Stimulated activated CD8-positive, alpha-beta memory T cell treated with anti-CD3 and anti-CD28 coated beads, Interleukin-7, amount 100 ng/mL, for 48 hours (primary cell): Measurements from ENCODE around the gene SLU7.

ENCODE experiments used
- DNase-seq, 2 donors: peaks; one replicate each; pipeline ENCODE4 v3.0.0-alpha.2; 2020; ENCODE audit warnings: low read depth in 1 of 2; ENCODE audit errors: extremely low read depth in 1 of 2

Gene SLU7

GRCh38 chr5:160420331-160420610 is 1.4 kb upstream of the SLU7 start:
- no peak for DNase-seq

GRCh38 chr5:160419458-160420330 is 813 bp upstream of the SLU7 start:
- DNase-seq, result no peak

- DNase-seq, result peak; percentile 50 to 69
These were observed 19.2 kb downstream of the SLU7 start, which contains the start of gene FAM200C for GRCh38 chr5:160399402-160400353. Gene FAM200C, minus strand, starts transcription at chr5:160400054. Its CDS starts 4,564 bp downstream, at chr5:160395490.

GRCh38 chr5:160398806-160399205 is 20.1 kb downstream of the SLU7 start:
- no peak for DNase-seq

DNA sequence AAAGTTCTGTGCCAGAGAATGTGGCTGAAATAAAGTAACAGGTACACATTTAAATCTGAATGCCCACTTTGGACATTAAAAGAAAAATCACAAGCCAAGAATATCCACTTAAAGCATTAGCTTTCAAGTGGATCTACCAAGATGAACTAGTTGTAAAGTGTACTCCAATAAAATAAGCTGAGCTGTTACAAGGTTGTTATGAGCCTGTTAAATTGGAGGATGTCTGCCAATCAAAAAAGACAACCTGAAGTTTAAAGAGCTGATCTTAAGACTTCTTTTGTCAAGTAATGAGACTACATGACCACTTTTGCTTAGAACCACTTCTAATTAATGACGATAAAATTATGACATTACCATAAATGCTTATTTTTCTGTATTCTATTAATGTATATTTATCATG is 21.4 kb downstream of the SLU7 start:
- no peak for DNase-seq

DNA sequence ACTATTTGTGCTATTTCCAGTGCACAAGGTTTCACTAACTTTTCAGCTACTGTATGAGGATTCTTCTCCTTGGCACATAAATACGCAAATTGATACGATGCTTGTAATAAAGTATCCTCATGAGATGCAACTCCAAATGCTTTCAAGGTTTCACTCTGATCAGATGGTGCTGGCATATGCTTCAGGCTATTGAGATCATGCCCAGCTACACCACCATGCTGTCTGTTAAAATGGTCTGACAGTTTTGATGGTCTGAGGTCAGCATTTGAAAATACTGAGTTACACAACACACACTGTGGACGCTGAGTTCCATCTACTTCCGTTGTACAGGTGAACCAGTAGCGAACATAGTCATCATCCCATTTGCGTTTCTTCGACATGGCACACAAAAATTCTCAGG is 23.8 kb downstream of the SLU7 start:
- no peak for DNase-seq

GRCh38 chr5:160390787-160391696 is 27.8 kb downstream of the SLU7 start:
- DNase-seq, result no peak

DNA sequence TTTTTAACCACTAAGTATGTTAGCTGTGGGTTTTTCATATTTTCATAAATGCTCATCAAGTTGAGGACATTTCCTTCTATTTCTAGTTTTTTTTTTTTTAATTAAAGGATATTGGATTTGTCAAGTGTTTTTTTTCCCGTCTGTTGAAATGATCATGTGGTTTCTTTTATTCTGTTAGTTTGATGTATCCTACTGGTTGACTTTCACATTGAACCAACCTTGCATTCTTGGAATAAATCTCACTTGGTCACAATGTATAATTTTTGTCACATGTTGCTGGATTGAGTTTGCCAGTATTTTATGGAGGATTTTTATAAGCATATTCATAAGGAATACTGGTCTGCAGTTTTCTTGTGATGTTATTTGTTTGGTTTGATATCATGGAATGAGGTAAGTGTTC is 31.4 kb downstream of the SLU7 start:
- DNase-seq, result no peak

- no peak for DNase-seq
These were observed 33.4 kb downstream of the SLU7 start for GRCh38 chr5:160385496-160385895.

DNA sequence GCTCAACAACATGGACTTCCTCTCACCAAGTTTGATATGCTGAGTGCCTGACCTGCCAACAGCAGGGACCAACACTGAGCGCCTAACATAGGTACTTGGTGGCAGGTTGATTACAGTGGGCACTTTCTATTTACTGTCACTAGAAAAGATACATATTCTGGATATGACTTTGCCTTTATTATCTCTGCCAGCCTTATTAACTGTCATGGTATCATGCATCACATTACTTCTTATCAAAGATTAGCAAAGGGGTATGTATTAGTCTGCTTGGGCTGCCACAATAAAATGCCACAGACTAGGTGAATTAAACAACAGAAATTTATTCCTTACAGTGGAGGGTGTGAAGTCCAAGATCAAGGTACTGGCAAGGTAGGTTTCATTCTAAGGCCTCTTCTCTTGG is 34.2 kb downstream of the SLU7 start:
- no peak for DNase-seq

GRCh38 chr5:160382346-160382745 is 36.5 kb downstream of the SLU7 start:
- no peak for DNase-seq

DNA sequence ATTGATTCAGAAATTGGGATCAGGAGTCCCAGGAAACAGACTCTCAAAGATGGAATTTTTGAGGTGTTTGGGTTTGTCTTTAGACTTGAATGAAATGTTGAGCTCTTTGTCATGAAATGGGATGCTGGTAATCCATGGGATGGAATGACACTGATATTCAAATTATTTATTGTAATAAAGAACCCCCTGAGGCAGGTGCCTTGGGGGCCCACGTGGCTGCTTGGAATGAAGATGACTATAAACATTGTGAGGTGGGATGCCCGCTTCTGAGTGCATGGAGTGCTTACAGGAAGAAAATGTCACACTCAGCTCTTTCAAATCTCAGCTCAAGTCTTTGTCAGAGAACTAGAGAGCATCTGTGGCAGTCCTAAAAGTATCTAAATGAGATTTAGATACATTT is 38.8 kb downstream of the SLU7 start:
- no peak for DNase-seq

DNA sequence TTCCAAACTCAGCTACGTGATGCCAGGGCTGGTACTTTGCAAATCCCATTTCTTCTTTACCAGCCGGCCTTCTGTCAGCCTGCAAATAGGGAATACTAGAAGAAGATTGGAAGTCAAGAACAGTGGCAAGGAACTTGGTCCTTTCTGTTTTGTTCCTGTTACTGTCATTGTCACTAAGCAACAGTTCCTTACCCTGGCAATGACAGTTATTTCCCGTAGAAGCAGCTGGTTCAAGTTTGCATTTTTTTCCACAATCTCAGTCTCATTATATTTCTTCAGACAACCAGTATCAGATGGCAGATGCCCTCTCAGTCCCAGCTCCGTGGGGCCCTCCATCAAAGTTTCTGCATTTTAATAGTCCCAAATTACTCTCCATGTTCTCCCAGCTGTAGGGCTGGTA is 39.4 kb downstream of the SLU7 start:
- no peak for DNase-seq

- DNase-seq, result no peak
These were observed 40.6 kb downstream of the SLU7 start for GRCh38 chr5:160378330-160378729.

DNA sequence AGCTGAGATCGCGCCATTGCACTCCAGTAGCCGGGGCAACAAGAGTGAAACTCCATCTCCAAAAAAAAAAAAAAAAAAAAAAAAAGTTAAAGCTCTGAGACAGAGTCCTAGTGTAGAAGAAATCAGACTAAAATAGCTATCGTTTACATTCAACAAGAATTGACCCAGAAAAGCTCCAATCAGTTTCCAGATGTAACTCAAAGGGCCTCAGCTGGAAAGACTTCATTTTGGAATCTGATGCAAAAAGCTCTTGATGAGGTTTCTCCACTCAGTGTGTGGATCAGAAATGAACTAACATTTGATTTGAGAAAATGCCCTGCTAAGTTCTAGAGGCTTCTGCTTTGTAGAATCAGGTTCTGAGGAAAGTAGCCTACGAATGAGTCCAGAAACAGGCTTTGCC is 41.2 kb downstream of the SLU7 start:
- DNase-seq, result no peak

- no peak for DNase-seq
These were observed 42.5 kb downstream of the SLU7 start for GRCh38 chr5:160376416-160376815.

- DNase-seq, result no peak
These were observed 43.2 kb downstream of the SLU7 start for GRCh38 chr5:160375701-160376100.

GRCh38 chr5:160375166-160375565 is 43.7 kb downstream of the SLU7 start:
- DNase-seq, result no peak

DNA sequence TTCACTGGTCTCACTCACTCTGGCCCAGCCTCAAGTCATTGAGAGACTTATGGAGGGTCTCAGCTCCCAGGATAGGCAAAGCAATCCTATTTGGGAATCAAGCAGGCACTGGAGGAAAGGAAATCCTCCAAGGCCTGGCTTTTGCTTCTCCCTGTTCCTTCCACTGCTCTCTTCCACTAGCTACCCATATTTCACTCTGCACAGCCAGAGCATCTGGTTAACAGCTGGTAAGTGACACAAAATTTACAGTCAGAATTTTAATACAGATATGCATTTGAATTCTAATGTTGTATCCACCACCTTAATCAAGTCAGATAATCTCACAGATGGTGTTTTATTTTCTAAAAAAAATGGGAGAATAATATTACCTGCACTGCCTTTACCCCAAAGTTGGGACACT is 47.6 kb downstream of the SLU7 start:
- DNase-seq, result no peak

DNA sequence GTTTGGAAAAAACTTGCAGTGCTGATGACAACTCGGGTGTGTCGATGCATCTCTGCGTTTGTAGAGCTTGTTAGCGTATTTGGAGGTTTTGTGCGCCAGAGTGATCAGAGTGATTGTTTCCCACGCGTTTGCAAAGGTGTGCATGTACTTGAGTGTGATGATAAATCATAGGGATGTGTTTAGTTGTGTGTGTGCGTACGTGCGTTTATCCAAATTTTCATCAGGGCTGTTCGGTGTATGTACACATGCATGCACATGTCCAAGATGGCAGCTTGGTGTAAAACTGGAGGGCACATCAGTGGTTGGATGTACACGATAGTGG is 48.2 kb downstream of the SLU7 start:
- DNase-seq, result no peak
